ENCODE measurements around the gene KCNQ1OT1. TPM values are rescaled to one million over a fixed set of nuclear protein-coding genes. Genes with fewer than 3 reads are reported as not detected.

The KCNQ1OT1 gene
- 1.5 and 2.5 TPM in 2 replicates for total RNA-seq

GRCh38 chr11:2699531-2700414 lies at the start of gene KCNQ1OT1:
TSS of gene KCNQ1OT1 (minus strand) at chr11:2699994.

Other genes starting within 250 kb of the KCNQ1OT1 start
- gene CDKN1C, start 185.8 kb upstream of the KCNQ1OT1 start, total RNA-seq = 0.19 and 5.6 TPM in 2 replicates
- gene PHLDA2, start 229.4 kb upstream of the KCNQ1OT1 start, total RNA-seq = 2.8 and 16.1 TPM in 2 replicates